ENCODE data around the gene GFRAL.

Gene GFRAL

DNA sequence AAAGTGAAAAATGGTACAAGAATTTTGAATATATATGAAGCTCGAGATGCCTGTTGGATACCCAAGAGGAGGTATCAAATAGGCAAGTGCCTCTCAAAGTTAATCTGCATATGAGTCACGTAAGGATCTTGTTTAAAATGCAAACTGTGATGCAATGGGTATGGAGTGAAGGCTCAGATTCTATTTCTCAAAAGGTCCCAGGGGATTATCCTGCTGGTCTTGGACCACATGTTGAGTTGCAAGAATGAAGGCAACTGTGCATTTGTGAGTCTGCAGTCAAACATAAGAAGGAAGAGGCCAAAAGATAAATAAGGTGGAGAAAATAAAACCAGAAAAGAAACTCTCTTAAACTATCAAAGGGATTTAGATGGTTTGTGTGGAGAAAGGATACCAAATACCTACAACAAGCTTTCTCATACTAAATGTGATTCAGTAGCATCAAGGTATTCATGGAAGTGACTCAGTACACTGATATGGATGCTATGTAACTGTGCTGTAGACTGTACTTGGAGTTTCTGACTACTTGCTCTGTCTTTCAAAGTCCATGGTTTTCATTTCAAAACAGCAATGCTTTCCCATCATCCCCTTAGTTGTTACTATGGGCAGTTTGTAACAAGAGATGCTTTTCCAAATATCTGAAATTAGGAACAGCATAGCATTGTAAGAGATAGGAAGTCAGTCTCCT lies 106.3 kb downstream of the GFRAL start:
- DNase-seq (ENCODE audit: low read depth): no peak

DNA sequence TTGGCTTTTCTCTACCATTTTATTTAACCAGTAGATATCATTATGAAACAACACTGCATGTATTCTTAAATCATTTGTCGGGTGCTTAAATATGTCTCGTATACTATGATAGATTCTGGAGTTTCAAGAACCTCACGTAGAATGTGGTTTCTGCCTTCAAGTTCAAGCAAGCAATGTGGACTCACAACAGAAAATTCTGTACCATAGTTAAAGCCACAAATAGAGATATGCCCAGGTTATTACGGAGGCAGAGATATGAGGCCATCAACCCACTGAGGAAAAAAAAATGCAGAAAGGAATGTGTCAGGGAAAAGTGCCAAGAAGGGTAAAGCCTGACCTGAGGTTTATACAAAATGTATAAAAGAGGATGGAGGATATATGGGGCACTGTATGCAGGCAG lies 109.9 kb downstream of the GFRAL start:
- no peak for DNase-seq (ENCODE audit: low read depth)

DNA sequence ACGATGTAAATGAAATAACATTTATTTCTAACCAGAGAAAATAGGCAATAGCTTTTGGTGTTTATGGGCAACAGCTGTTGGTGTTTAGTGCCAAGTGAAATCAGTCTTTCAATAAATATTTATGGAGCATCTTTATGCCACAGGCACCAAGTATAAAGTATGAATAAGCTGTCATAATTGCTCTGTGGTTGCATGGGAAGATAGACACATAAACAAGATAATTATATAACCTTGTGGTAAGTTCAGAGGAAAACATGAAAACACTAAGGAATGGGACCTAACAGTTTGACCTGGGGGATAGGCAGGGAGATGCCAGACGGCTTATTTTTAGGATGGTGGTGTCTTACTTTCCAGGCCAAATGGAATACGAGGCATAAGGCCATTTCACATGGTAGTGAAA lies 110.9 kb downstream of the GFRAL start:
- DNase-seq (ENCODE audit: low read depth): no peak

DNA sequence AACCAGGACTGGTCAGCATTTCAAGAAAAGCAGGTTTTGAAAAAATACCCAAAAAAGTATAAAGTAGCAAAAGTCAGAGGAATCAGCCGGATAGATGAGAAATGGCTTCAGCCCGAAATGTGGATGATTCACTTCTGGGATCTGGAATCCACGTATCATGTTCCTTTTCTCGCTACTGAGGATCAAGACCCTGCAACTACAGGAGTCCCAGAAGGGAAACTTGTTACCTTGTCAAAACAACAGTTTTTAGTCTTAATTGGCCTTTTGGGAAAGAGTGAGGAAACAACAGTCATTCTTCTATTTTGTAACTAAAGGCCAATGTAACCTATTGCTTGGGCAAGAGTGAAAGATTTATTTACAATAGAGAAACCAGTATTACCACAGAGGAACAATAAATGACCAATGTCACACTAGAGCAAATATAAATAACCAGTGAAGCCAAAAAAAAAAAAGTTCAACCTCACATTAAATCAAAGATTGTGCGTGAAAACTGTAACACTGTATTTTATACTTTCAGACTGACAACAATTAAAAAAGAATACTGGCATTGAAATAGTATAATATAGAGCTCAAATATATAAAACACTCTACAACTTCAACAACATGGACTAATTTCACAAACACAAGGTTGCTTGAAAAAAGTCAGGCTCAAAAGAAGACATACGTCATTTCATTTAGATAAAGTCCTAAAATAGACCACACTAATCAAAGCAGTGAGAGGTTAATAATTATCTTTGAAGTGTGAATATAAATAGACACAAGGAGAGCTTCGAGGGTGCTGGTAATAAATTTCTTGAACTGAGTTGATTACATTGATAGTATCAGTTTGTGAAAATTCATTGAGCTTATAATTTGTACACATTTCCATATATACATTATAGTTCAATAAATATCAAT lies 116.2 kb downstream of the GFRAL start:
- no peak for DNase-seq (ENCODE audit: low read depth)

DNA sequence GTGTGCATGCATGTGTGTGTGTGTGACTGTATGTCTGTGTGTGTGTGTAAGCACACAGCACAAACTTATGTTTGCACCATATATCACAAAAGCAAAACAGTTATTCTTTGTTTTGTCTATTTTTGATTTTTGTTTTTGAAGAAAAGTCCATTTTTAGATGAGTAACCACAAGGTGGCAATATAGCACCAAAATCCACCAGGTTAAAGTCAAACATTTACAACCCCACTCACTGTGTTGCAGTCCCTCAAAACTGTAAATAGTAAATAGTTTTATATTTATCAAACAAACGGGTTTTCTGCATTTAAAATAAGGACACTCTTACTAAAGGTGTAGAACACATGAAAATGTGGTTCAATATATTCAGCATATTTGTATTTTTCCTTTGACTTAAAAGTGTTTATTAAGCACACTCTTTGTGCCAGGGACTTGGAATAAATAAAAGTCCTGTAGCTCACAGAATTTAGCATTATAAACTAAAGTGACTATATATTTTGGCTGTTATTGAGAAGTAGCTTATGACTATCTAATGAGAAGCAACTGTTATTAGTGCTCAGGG lies 118.5 kb downstream of the GFRAL start:
- DNase-seq (ENCODE audit: low read depth): no peak

DNA sequence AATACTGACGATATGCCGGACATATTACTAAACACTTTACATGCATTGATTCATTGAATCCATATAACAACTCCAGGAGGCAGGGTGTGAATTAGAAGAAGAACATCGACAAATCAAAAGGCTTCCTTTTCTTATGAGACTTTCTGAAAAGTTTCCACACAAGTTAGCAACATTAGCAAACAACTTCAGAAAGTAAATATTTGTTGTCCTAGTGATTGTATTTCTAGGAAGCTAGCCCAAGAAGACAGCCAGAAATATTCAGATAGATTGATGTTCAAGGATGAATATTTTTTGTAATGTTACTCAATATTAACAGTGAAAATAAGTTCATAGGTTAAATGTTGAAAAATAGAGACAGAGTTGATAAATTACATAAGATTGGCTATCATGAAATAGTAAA lies 120.6 kb downstream of the GFRAL start:
- DNase-seq (ENCODE audit: low read depth): no peak

DNA sequence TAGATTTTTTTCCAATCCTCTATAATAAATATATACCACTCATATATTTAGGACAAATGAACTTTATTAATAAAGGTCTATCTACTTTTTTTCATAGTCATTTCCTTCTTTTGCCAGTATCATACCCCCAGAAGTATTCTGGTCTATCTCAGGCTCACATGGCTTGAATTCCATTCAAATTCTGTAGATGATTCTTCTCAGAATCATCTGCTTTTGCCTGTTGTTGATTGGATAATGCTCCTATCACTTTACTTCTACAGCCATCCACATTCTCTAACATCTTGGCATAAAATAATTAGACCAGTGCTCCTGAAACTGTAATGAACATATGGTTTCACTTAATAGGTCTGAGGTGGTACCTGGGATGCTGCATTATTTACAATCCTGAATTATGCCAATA lies 121.2 kb downstream of the GFRAL start:
- DNase-seq (ENCODE audit: low read depth): no peak

DNA sequence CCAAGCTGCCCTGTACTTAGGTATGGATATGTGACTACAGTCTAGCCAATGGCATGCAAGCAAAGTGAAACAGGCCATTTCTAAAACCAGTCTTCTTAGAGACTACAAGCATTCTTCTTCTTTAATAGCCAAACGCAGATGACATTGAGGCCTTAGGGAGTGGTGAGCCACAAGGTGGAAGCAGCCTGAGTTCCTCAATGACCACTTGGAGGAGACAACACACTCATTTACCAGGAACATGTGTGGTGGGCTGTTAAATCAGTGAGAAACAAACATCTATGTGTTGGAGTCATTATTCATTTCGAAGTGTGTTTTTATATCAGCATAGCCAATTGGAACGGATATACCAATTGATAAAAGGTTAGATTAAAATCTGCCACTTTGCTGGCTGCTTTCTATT lies 122.0 kb downstream of the GFRAL start:
- DNase-seq (ENCODE audit: low read depth): no peak

DNA sequence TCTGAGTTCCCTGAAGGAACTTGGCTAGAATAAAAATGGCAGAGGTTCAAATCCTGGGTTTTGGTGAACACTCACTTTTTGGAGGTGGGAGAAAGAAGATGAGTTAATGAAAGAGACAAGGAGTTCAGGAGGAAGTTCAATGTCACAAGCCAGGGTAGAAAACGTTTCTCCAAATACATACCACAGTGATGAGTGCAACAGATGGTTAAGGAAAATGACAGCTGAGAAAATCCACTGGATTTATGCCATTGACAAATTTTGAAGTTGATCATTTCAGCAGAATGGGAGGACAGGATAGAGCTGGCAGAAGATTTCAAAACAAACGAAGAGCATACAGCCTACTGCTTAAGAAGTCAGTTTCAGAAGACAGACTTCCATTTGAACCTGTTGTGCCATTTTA lies 122.7 kb downstream of the GFRAL start:
- no peak for DNase-seq (ENCODE audit: low read depth)

Measured in activated T-cell treated with anti-CD3 and anti-CD28 coated beads for 1 hour (primary cell).